G401 (cell line): ENCODE results near the gene ETS2. TPM values are rescaled to one million over a fixed set of nuclear protein-coding genes. Genes with fewer than 3 reads are reported as not detected.
A peak's percentile ranks its signal among the peaks of the same experiment; 100 is the strongest.

Source experiments
- DNase-seq: peaks from one replicate; pipeline ENCODE4 v3.0.0-alpha.2; 2015; ENCODE audit warnings: low spot score
- in situ Hi-C: cut with HindIII; loops from 2 replicates; pipeline ENCODE4 v1.10.0; 2016; ENCODE audit warnings: low sequenced_read_pairs, mixed read lengths
- total RNA-seq: library from RNA; depleted of rRNA; stranded (reverse); fragments of >200 nt; shearing (Covaris generic); gene quantifications from 2 replicates; pipeline ENCODE4 v1.2.3, GENCODE V29; 2014; rRNA removed

The ETS2 gene
- total RNA-seq = 0.86 and 1.8 TPM in 2 replicates

- peak; percentile 91 for DNase-seq
- in situ Hi-C loops = no loop called here
Measured at GRCh38 chr21:38805328-38806152, at the start of gene ETS2. Gene ETS2, plus strand, starts transcription at chr21:38805929. Its CDS starts 4,106 bp downstream, at chr21:38810035.

GRCh38 chr21:38756746-38757145 lies 49.0 kb upstream of the ETS2 start:
- no peak for DNase-seq
- in situ Hi-C loops = no loop called here

GRCh38 chr21:38758501-38759214 lies 47.1 kb upstream of the ETS2 start:
- no peak for DNase-seq
- in situ Hi-C loops = no loop called here

GRCh38 chr21:38759413-38759812 lies 46.3 kb upstream of the ETS2 start:
- DNase-seq = no peak
- in situ Hi-C loops = no loop called here

DNA sequence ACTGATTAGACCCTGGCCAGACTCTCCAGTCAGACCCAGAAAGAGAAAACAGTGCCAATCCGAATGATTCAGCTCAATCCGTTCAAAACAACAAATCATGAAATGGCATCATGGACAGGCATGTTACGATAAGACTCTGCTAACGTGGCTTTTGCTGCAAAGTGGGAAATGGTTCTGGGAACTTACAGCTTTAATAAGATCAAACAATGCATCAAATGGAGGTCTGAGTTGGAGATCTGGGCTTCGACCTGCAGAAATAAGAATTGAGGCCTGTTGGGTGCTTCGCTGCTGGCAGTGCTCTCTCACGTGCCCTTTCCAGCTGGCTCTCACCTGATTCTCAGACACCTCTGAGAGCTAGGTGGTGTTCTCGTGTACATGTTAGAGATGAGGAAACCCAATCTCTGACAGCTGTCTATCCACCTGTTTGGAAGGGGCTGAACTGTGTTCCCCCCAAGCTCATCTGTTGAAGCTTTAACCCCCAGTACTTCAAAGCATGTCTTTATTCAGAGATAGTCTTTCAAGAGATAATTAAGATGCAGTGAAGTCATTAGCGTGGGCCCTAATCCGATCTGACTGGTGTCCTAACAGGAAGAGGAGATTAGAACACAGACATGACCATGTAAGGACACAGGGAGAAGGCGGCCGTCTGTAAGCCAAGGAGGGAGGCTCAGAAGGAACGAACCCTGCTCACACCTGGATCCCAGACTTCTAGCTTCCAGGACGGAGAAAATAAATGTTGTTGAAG lies 45.5 kb upstream of the ETS2 start:
- in situ Hi-C loops = no loop called here
- DNase-seq = no peak

- in situ Hi-C loops = no loop called here
- no peak for DNase-seq
Measured at GRCh38 chr21:38760762-38761155, 45.0 kb upstream of the ETS2 start.

DNA sequence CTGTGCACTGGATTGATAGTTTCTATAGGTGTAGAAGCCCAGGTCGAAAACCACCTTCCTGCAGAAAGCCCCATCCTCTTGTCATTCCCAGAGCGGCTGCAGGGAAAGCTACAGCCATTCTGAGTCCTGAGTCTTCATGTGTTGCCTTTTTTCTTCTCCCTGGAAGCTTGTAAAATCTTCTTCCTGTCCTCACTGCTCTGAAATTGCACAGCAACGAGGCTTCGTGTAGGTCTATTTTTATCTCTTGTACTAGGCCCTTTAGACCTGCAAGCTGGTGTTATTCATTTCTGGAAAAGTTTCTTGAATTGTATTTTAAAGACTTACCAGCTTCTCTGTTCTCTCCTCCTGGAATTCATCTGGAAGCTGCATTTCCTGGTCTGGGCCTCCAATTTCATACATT lies 44.2 kb upstream of the ETS2 start:
- in situ Hi-C loops = no loop called here
- no peak for DNase-seq

DNA sequence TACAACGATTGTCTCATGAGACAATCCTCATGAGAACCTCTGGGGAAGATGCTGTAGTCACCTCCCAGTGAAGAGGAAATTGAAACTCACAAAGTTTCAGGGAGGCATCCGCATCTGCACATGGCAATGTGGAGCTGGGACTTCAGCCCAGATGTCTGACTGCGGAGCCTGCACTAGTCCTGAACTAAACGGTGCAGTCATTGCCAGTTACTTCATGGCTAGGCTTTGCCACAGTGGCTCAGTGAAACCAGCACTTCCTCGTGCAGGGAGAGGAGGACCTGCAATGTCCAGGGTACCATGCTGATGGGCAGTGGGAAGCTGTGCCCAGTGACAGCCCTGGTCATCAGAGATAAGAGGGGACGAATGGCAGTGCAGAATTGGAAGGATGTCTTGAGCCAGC lies 40.7 kb upstream of the ETS2 start:
- no peak for DNase-seq

DNA sequence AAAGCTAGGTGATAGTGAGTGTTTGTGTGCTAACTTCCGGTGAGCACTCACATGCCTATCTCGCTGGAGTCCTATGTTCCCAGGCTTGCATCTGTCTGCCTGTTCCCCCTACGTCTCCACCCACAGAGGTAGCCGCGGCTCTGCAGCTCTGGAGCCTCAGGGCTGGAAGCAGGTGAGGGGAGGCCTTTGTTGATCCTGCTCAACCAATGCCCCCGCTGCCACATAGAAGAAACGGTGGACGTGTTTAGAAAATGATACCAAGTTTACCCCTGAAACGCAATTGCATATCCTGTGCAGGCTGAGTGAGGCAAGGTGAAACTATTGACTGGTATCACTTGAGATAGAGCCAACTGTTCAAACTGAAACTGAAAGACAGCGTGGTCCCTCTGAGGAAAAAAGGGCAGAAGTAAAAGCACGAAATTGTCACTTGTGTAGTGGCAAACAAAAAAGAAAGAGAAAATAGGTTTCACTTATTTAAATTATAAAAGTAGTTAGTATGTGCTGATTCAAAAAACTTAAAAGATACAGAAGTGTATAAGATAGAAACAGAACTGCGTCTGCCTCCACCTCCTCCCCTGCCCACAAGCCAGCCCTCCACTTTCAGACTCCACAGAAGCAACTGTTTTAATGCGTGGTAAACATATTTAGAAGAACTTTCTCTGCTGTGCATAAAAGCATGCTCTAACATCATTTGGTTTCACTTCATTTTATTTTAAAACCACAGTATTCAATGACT lies 38.6 kb upstream of the ETS2 start:
- no peak for DNase-seq
- in situ Hi-C loops = no loop called here

More for the DNA sequence above, 40.7 kb upstream of the ETS2 start:
- in situ Hi-C loops = no loop called here

GRCh38 chr21:38768471-38769063 lies 37.2 kb upstream of the ETS2 start:
- no peak for DNase-seq
- in situ Hi-C loops = no loop called here

GRCh38 chr21:38769191-38769780 lies 36.4 kb upstream of the ETS2 start:
- in situ Hi-C loops = no loop called here
- DNase-seq = no peak

DNA sequence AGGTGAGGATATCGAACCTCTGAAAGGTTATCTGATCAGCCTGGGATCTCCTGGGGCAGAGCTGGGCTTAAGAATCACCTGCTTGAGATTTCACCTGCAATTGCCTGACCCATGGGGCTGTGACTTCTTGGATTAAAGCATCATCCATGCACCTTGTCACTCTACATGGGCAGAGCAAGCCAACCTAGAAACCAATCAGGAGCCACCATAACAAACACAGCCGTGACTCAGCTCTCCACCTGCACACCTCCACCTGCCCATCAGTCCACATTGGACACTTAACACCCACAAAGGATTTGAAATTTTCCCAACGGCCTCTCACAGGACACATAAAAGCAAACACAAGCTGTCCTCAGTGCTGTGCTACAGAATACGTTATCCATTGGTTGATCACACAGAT lies 35.1 kb upstream of the ETS2 start:
- no peak for DNase-seq
- in situ Hi-C loops = no loop called here

- no peak for DNase-seq
- in situ Hi-C loops = no loop called here
Measured at GRCh38 chr21:38771536-38771935, 34.2 kb upstream of the ETS2 start.

GRCh38 chr21:38772646-38773045 lies 33.1 kb upstream of the ETS2 start:
- in situ Hi-C loops = no loop called here
- DNase-seq = no peak

- DNase-seq = no peak
- in situ Hi-C loops = no loop called here
Measured at GRCh38 chr21:38773099-38774061, 32.3 kb upstream of the ETS2 start.

DNA sequence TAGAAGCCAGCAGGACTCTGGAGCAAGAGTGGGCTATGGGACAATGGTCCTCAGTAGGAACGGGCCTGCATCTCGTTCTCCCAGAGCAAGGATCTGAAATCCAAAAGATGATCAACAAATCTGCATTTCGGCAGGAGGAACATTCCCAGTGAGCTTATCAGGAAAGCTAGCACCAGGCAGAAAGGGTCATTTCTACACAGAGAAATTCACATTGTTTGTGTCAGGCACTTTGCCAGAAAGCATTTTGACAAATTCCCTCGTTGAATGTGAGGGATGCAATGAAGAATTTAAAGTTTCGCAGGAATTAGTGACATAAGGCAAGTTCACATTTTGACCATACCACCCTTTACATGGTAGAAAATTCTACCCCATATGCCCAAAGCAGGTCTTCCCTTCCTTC lies 31.6 kb upstream of the ETS2 start:
- DNase-seq = no peak
- in situ Hi-C loops = no loop called here

GRCh38 chr21:38774586-38775285 lies 31.0 kb upstream of the ETS2 start:
- DNase-seq = no peak
- in situ Hi-C loops = no loop called here
